GM18511 (cell line): ENCODE data around the gene MED19.
"Not testable (repeated sequence)": the region's sequence is repeated elsewhere in the genome, so short reads cannot be mapped to it uniquely, and the experiment has no call there.

ENCODE experiments used
- ATAC-seq: cut with Tn5 transposase; IDR thresholded peaks from one replicate; pipeline ENCODE4 v1.9.1; 2021; ENCODE audit warnings: mild to moderate bottlenecking, moderate library complexity; ENCODE audit not compliant: unreplicated experiment

Gene MED19

GRCh38 chr11:57711414-57712255 is at the start of gene MED19:
Gene MED19, minus strand, starts transcription at chr11:57712215. Its CDS starts 36 bp downstream, at chr11:57712179.
- ATAC-seq = peak; percentile 60

- no peak for ATAC-seq
Observed at GRCh38 chr11:57758174-57758573, 46.2 kb upstream of the MED19 start.

- ATAC-seq = no peak
Observed at GRCh38 chr11:57752954-57753353, 40.9 kb upstream of the MED19 start.

- peak; percentile 57 for ATAC-seq
Observed at GRCh38 chr11:57751676-57752253, 39.8 kb upstream of the MED19 start, which contains the start of gene BTBD18. Gene BTBD18, minus strand, starts transcription at chr11:57751819. Its CDS starts 631 bp downstream, at chr11:57751188.

GRCh38 chr11:57751176-57751575 is 39.2 kb upstream of the MED19 start:
- peak; percentile 8 for ATAC-seq

- ATAC-seq = no peak
Observed at GRCh38 chr11:57746920-57747319, 34.9 kb upstream of the MED19 start.

- no peak for ATAC-seq
Observed at GRCh38 chr11:57745206-57745605, 33.2 kb upstream of the MED19 start.

- ATAC-seq = no peak
Observed at GRCh38 chr11:57744357-57744756, 32.3 kb upstream of the MED19 start.

GRCh38 chr11:57742087-57742452 is 30.1 kb upstream of the MED19 start:
- no peak for ATAC-seq

- peak; percentile 94 for ATAC-seq
Observed at GRCh38 chr11:57741132-57742086, 29.4 kb upstream of the MED19 start, which contains the start of gene SELENOH. Gene SELENOH, plus strand, starts transcription at chr11:57741491. Its CDS starts 105 bp downstream, at chr11:57741596.

GRCh38 chr11:57735619-57736298 is 23.7 kb upstream of the MED19 start:
- peak; percentile 44 for ATAC-seq

GRCh38 chr11:57732661-57733060 is 20.6 kb upstream of the MED19 start:
- no peak for ATAC-seq

- no peak for ATAC-seq
Observed at GRCh38 chr11:57729479-57729878, 17.5 kb upstream of the MED19 start.

GRCh38 chr11:57728829-57729228 is 16.8 kb upstream of the MED19 start:
- ATAC-seq = no peak

GRCh38 chr11:57727185-57727584 is 15.2 kb upstream of the MED19 start:
- no peak for ATAC-seq

GRCh38 chr11:57716726-57717125 is 4.7 kb upstream of the MED19 start:
- not testable (repeated sequence) for ATAC-seq

GRCh38 chr11:57713835-57714234 is 1.8 kb upstream of the MED19 start:
- ATAC-seq = no peak

GRCh38 chr11:57712256-57713150 is 488 bp upstream of the MED19 start, which contains the start of gene TMX2:
Gene TMX2, plus strand, starts transcription at chr11:57712593. Its CDS starts 26 bp downstream, at chr11:57712619.
- peak; percentile 94 for ATAC-seq

- no peak for ATAC-seq
Observed at GRCh38 chr11:57709802-57710367, 2.1 kb downstream of the MED19 start.
